GM19240 (cell line): Measurements from ENCODE around the gene ADGRL3.

ENCODE experiments used
- DNase-seq: peaks from one replicate; pipeline ENCODE4 v3.0.0; 2011; ENCODE audit warnings: low spot score; ENCODE audit not compliant: insufficient read length

The ADGRL3 gene

GRCh38 chr4:62077406-62077805 lies 877.3 kb downstream of the ADGRL3 start:
- DNase-seq = no peak

- no peak for DNase-seq
These were observed 880.3 kb downstream of the ADGRL3 start for GRCh38 chr4:62080431-62080830.

DNA sequence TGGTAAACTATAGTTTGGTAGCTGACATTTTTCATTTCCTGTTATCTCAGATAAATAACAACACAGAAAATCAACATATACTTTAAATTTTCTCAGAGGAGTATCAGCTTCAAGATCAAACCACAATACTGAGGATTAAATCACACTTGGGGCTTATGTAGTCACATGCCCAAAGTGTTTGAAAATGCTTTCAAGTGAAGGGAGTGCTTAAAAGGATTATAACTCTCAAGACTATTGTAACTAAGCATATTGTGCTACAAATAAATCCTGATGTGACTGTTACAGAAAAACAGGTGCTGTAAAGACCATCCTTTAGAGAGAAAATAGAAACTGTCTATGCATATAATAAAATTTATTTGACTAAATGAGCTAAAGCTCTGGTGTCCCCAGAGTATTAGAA lies 887.6 kb downstream of the ADGRL3 start:
- no peak for DNase-seq

DNA sequence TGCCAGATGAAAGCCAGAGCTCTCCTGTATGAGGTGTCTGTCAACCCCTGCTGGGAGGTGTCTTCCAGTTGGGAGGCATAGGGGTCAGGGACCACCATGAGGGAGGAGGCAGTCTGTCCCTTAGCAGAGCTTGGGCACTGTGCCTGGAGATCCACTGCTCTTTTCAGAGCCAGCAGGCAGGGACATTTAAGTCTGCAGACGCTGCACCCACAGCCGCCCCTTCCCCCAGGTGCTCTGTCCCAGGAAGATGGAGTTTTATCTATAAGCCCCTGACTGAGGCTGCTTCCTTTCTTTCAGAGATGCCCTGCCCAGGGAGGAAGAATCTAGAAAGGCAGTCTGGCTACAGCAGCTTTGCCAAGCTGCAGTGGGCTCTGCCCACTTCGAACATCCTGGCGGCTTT lies 893.6 kb downstream of the ADGRL3 start:
- DNase-seq = no peak

DNA sequence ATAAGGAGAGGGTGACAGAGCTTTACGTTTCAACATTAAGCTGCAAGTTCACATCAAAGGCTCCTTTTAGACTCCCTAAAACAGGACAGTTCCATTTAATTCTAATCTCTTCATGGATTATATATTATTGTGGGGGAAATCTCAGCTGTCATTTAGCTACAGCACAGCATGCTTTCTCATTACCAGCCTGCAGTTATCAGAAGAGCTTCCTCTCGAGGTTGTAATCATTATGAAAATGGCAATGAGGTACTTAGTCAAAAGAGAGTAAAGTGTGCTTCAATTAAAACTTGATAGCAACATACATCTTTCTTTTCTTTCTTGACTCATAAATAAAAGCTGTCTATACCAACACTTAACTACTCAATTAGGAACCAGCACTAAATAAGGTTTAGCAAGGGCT lies 896.8 kb downstream of the ADGRL3 start:
- no peak for DNase-seq

GRCh38 chr4:62115216-62115615 lies 915.1 kb downstream of the ADGRL3 start:
- DNase-seq = no peak

DNA sequence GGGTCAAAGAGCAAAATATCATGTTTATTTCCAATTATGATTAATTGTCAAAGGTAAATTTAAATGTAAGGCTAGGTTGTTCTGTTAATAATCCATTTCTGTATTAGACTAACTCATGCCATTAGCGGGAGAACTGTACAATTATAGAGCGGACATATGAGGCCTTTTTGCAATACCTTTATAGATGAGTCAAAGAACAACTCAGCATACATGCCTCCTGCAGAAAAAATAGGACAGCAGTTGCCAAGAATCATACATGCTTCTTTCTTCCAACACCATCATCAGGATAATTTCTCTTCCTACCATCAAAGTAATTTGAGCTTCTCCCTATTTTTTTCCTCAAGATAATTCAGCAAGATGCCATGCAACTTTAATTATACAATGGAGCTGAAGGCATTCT lies 917.8 kb downstream of the ADGRL3 start:
- DNase-seq = no peak

- no peak for DNase-seq
These were observed 918.4 kb downstream of the ADGRL3 start for GRCh38 chr4:62118558-62118957.

DNA sequence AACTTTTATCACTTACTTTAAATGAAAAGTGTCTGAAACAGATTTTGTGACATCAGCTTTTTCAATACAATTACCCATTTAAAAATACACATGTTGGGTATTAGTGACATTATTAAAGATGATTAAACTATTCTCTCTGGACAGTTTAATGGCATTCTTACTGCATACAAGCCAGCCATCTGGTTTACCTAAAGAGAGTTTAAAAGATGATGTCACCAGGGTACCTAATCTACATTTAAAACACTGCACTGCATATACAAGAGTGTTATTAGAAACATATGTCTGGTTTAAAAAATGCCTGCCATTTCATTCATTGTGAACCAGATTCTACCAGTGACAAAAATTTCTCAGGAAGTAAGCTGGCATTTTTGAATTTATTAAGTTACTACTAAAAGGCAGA lies 919.1 kb downstream of the ADGRL3 start:
- no peak for DNase-seq

- no peak for DNase-seq
These were observed 926.1 kb downstream of the ADGRL3 start for GRCh38 chr4:62126064-62126732.
